Ecto neural progenitor cell (in vitro differentiated cells): ENCODE results near the gene STIM1.
A peak's percentile ranks its signal among the peaks of the same experiment; 100 is the strongest.

ENCODE experiments used
- DNase-seq: peaks from one replicate; pipeline ENCODE4 v3.0.0-alpha.2; 2018; ENCODE audit warnings: low spot score

The STIM1 gene

GRCh38 chr11:3830730-3831129 lies 24.7 kb upstream of the STIM1 start:
- DNase-seq, result no peak

- no peak for DNase-seq
These were observed 23.9 kb upstream of the STIM1 start for GRCh38 chr11:3831378-3832239.

- DNase-seq, result no peak
These were observed 22.6 kb upstream of the STIM1 start for GRCh38 chr11:3832816-3833215.

GRCh38 chr11:3833449-3833848 lies 22.0 kb upstream of the STIM1 start:
- DNase-seq, result no peak

DNA sequence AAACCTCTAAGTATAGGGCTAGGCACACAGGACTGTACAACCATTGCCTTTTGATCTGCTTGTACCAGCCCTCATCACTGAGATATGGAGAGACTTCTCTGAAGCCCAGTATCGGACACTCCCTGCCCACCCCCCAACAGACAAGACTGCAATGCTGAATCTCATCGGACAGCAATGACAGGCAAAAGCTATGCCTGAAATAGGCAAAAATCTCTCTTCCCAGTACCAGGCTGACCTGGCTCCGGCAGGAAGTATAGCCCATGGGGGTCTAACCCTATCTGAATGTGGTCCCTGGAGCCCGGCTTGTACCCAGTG lies 21.2 kb upstream of the STIM1 start:
- DNase-seq, result no peak

- no peak for DNase-seq
These were observed 20.6 kb upstream of the STIM1 start for GRCh38 chr11:3834664-3835461.

DNA sequence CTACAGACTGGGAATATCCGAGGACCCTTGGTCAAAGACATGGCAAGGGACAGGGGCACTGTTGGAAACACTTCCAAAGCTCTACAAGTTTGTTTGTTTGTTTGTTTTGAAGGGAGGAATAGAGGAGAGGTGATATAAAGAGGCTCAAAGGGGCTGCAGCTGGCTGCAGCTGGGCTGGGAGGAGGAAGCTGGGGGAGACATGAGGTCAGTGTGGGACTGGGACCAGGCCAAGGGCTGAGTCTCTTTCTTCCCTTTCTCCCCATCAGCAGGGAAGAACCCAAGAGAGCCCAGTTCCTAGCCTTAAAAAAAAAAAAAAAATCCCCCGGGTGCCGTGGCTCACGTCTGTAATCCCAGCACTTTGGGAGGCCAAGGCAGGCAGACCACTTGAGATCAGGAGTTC lies 19.7 kb upstream of the STIM1 start:
- DNase-seq, result no peak

DNA sequence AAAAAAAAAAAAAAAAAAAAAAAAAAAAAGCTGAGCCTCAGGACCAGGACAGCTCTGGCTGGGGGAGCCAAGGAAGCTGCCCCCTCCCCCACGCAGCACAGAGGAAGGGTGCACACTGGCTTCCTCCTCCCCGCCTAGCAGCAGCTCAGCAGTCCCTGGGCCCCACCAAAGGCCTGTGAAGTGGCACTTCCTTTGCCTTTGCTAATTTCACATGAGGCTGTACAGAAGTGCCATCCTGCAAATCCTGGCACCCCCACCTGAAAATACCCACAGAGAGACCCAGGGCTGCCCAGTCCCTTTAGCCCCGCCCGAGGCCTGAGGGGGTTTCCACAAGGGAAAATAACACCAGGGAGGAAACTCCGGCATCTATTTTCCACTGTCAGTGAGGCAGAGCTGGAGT lies 18.6 kb upstream of the STIM1 start:
- DNase-seq, result no peak

GRCh38 chr11:3837793-3838192 lies 17.7 kb upstream of the STIM1 start:
- DNase-seq, result no peak

GRCh38 chr11:3838504-3838903 lies 17.0 kb upstream of the STIM1 start:
- no peak for DNase-seq

DNA sequence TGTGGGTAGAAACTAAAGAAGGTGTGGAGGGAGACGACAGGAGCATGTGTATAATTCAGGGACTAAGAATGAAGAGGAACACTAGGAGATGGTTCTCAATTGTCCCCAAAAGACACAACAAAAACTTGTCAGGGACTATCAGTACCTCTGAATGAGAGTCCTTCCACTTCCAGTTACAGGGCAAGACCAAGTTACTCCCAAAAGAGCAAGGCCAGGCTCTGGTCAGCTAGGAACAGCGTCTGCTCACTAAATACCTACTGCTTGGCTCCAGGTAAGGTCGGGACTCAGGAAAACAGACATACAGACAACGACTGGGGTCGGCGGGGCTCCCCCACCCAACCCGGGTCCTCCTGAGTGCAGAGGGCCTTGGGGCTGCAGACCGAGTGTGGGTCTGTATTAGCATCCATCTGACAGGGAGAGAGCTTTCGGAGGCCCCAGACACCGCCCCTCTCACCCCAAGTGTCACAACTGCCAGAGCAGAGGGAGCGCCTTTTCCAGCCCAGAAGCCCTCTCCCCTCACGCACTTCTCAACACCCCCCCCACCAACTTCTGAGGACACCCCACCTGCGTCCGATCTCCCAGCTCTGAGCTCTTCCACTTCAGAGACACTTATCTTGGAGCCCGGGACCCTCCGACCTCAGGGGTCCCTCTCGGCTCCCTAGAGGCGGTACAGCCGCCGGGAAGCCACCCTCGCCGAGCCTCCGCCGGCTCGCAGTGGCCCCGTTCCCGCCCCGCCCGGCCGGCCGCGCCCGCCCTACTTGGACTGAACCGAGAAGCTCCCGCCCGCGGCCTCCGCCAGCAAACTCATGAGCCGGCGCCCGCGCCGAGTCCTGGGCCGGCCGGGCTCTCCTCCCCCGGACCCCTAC lies 15.2 kb upstream of the STIM1 start:
- peak; percentile 82 for DNase-seq

GRCh38 chr11:3840870-3841425 lies 14.5 kb upstream of the STIM1 start, which contains the start of gene RHOG:
RHOG (minus strand) TSS chr11:3840959; CDS start chr11:3828138, 12,821 bp downstream.
- DNase-seq, result peak; percentile 85

GRCh38 chr11:3841426-3842350 lies 13.8 kb upstream of the STIM1 start:
- DNase-seq, result peak; percentile 89

DNA sequence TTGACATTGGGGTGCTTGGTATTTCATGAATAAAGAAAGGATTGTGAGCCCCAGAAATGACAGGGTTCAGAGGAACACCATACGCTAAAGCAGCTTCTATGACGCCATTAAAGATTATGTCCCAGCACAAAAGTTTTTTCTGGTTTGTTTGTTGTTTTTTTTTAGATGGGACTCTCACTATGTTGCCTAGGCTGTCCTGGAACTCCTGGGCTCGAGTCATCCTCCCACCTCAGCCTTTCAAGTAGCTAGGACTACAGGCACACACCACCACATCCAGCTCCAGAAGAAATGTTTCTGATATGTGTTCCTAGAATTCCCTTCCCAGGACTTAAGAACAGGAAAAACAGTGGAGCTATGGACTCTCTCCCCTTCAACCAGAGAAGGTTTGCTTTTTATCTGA lies 12.1 kb upstream of the STIM1 start:
- no peak for DNase-seq

- no peak for DNase-seq
These were observed 10.2 kb upstream of the STIM1 start for GRCh38 chr11:3845246-3845645.

DNA sequence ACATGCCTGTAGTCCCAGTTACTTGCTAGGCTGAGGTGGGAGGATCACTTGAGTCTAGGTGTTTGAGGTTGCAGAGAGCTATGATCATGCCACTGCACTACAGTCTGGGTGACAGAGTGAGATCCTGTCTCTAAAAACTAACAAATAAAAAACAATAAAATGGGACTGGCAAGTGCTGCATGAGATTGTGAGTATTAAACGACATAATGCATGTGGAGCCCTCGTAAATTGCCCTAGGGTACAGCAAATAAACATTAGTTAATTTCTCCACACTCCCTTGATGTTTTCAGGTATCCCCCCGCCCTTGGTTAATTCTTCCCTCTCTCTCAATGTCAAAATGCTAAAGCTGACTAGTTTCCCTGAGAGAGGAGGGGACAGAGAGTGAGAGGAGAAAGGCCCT lies 9.8 kb upstream of the STIM1 start:
- no peak for DNase-seq

GRCh38 chr11:3849297-3849874 lies 6.1 kb upstream of the STIM1 start:
- no peak for DNase-seq

- DNase-seq, result no peak
These were observed 2.0 kb upstream of the STIM1 start for GRCh38 chr11:3853545-3853842.

GRCh38 chr11:3853899-3854659 lies 1.4 kb upstream of the STIM1 start:
- peak; percentile 58 for DNase-seq

GRCh38 chr11:3854660-3854976 lies 846 bp upstream of the STIM1 start:
- no peak for DNase-seq
